AG04450 (cell line): ENCODE data around the gene ZNF829. TPM values are rescaled to one million over a fixed set of nuclear protein-coding genes. Genes with fewer than 3 reads are reported as not detected.

Experiments
- CTCF ChIA-PET: fragments of 300-600, 350-600 bp; formaldehyde crosslinking; extraction: SDS; loops from one replicate; lab custom pipeline; 2022; ENCODE audit warnings: antibody characterized with exemption, inconsistent platforms; lab: Charles Lee
- POLR2A ChIA-PET: fragments of 350-600 bp; formaldehyde crosslinking; extraction: SDS; loops from one replicate; lab custom pipeline; 2021; ENCODE audit warnings: antibody characterized with exemption, inconsistent platforms; lab: Yijun Ruan, JAX
- DNase-seq: peaks from one replicate; pipeline ENCODE4 v3.0.0-alpha.2; 2011; ENCODE audit warnings: low read depth, low spot score
- H3K27ac ChIP-seq: one replicate; pipeline ENCODE4 v1.5.1; 2012; ENCODE audit warnings: low read depth, low read length, control low read depth
- H3K27me3 ChIP-seq: one replicate; pipeline ENCODE4 v1.6.0; 2012; ENCODE audit warnings: low read length; ENCODE audit not compliant: control insufficient read depth, insufficient read depth
- H3K4me3 ChIP-seq: 2 replicates; pipeline ENCODE4 v1.5.1; 2011; ENCODE audit warnings: mild to moderate bottlenecking, low read depth, low read length, control low read depth
- H3K9me3 ChIP-seq: 2 replicates; pipeline ENCODE4 v1.5.1; 2012; ENCODE audit warnings: low read length; ENCODE audit not compliant: control insufficient read depth, insufficient read depth
- polyA plus RNA-seq: library from polyadenylated mRNA; depleted of rRNA; stranded (reverse); fragments of >200 nt; gene quantifications from 2 replicates; pipeline ENCODE4 v1.2.3, GENCODE V29; 2011
- TF ChIP-seq, protein P1 (sequence below): IDR thresholded peaks from 2 replicates; pipeline ENCODE4 v1.5.1; 2011; ENCODE audit warnings: low read depth, low read length, control low read depth, inconsistent platforms

ZNF829 gene
- polyA plus RNA-seq, 1 experiment = 1.9 TPM

DNA sequence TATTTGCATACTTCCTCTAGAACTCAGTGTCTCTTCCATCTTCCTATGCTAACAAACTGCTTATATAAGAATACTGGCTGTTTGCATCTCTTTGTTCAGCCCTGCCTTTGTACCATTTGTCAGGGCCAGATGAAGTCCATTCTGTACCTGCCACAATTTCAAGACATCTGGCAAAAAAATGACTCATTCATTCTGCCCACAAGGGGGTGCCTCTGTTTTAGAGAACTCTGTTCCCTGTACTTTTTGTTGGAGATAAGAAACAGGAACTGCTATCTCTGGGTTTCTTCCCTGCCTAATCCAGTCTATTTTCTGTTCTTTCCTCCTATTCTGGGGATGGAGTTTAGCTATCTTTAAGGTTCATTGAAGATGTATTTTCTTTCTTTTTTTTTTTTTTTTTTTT, 23.1 kb upstream of the ZNF829 start:
- no peak for DNase-seq
- Histone ChIP-seq H3K9me3 (peaks cover 8% of the 10 kb centered on the region), H3K27ac (no peak overlapping the region), H3K27me3 (no peaks in the 10 kb centered on the region), H3K4me3 (no peak overlapping the region)
- POLR2A ChIA-PET = no interaction called here
- CTCF ChIA-PET = no interaction called here
- TF ChIP-seq, protein P1, sequence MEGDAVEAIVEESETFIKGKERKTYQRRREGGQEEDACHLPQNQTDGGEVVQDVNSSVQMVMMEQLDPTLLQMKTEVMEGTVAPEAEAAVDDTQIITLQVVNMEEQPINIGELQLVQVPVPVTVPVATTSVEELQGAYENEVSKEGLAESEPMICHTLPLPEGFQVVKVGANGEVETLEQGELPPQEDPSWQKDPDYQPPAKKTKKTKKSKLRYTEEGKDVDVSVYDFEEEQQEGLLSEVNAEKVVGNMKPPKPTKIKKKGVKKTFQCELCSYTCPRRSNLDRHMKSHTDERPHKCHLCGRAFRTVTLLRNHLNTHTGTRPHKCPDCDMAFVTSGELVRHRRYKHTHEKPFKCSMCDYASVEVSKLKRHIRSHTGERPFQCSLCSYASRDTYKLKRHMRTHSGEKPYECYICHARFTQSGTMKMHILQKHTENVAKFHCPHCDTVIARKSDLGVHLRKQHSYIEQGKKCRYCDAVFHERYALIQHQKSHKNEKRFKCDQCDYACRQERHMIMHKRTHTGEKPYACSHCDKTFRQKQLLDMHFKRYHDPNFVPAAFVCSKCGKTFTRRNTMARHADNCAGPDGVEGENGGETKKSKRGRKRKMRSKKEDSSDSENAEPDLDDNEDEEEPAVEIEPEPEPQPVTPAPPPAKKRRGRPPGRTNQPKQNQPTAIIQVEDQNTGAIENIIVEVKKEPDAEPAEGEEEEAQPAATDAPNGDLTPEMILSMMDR = no peak

DNA sequence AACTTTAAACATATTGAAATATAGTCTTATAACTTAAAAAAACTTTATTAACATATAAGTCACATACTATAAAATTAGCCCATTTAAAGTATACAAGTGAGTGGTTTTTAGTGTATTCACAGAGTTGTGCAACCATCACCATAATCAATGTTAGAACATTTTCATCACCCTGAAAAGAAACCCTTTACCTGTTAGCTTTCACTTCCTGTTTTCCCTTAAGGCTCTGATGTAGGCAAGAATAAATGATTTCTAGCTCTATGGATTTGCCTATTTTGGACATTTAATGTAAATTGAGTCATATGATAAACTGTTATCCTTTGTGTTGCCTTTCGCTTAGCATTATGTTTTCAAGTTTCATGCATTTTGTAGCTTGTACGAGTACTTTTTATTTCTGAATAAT, 15.6 kb upstream of the ZNF829 start:
- CTCF ChIA-PET = no interaction called here
- POLR2A ChIA-PET = no interaction called here
- Histone ChIP-seq H3K27me3 (no peaks in the 10 kb centered on the region), H3K9me3 (peaks cover 19% of the 10 kb centered on the region), H3K27ac (no peak overlapping the region), H3K4me3 (no peak overlapping the region)
- DNase-seq = no peak
- TF ChIP-seq, protein P1 = no peak

DNA sequence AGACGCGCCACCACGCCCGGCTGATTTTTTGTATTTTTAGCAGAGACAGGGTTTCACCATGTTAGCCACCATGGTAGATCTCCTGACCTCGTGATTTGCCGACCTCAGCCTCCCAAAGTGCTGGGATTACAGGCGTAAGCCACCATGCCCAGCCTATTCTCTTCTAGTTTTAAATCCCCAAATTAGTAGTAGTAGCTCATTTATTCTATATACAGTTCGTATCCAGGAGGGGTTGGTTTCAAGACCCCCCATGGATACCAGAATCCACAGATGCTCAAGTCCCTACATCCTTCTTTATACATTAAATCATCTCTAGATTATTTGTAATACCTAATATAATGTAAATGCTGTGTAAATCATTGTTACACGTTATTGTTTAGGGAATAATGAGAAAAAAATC, 2.0 kb upstream of the ZNF829 start:
- TF ChIP-seq, protein P1 = no peak
- no peak overlapping the region for H3K27ac ChIP-seq
- H3K4me3 ChIP-seq = no peak overlapping the region
- ChIA-PET POLR2A (no interaction called here), CTCF (no interaction called here)
- DNase-seq = no peak
- H3K9me3 ChIP-seq = peaks cover 7% of the 10 kb centered on the region; the same call in 1 of the 2 replicates
- H3K27me3 ChIP-seq = no peaks in the 10 kb centered on the region

DNA sequence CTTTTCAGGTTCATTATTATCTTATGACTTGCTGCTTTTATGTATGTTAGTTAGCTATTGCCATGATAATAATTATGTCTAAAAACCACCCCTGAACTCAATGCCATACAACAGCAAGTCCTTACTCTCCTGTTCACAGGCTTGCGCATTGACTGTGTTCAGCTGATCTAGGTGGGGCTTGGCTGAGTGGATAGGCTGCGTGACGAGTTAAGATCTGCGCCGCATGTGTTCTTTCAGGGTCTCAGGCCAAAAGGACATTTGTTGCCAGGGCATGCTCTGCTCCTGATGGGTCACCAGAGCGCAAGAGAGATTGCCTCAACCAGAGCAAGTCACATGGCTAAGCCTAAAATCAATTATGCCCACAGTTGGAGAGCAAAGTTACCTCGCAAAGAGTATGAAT, 900 bp upstream of the ZNF829 start:
- H3K27ac ChIP-seq = peak overlapping the region; percentile 0
- ChIA-PET CTCF (interaction anchor here (0.6 kb wide), 1 partner anchor 860 kb away, joined by 4 read pairs; no protein-coding TSS in a partner anchor), POLR2A (no interaction called here)
- TF ChIP-seq, protein P1 = no peak
- peak overlapping the region; percentile 85 for H3K4me3 ChIP-seq
- no peaks in the 10 kb centered on the region for H3K27me3 ChIP-seq
- no peak for DNase-seq
- peaks cover 11% of the 10 kb centered on the region for H3K9me3 ChIP-seq

DNA sequence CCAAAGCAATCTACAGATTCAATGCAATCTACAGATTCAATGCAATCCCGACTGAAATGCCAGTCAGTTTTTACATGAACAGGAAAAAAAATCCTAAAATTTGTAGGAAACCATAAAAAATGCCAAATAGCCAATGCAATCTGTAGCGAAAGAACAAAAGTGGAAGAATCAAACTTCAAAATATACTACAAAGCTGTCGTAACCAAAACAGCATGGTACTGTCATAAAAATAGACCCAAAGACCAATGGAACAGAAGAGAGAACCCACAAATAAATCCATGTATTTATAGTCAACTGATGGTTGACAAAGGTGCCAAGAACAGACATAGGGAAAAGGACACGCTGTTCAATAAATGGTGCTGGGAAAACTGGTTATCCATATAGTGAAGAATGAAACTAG, 17.7 kb downstream of the ZNF829 start:
- Histone ChIP-seq H3K27me3 (no peaks in the 10 kb centered on the region), H3K9me3 (peaks cover 39% of the 10 kb centered on the region), H3K27ac (no peak overlapping the region), H3K4me3 (no peak overlapping the region)
- ChIA-PET CTCF (no interaction called here), POLR2A (no interaction called here)
- TF ChIP-seq, protein P1 = no peak
- no peak for DNase-seq
